HG03064 (cell line): ENCODE results near the gene OR6C68.
"Not testable (repeated sequence)": the region's sequence is repeated elsewhere in the genome, so short reads cannot be mapped to it uniquely, and the experiment has no call there.

Source experiments
- ATAC-seq: cut with Tn5 transposase; IDR thresholded peaks from one replicate; pipeline ENCODE4 v1.9.1; 2021; ENCODE audit warnings: low read depth; ENCODE audit not compliant: unreplicated experiment

The OR6C68 gene

DNA sequence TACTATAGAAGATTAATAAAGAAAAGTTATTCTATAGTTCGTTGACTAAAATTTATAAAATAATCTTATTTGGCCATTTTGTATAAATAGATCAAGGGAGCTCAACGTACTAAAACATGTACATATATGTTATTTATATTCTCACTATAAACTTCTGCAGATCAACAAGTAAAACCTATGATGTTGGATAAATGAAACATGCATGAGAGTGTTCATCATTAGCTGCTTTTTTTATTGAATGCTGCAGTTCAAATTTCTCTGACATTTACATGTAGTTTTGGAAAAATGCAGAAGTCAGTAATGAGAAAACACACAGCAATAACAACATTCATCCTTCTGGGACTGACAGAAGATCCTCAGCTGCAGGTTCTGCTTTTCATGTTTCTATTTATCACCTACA is at the start of gene OR6C68:
Gene OR6C68 (plus strand): TSS at position 301 of the 400 bp plus-strand sequence. CDS start 0 bp downstream, at position 301.
- no peak for ATAC-seq

DNA sequence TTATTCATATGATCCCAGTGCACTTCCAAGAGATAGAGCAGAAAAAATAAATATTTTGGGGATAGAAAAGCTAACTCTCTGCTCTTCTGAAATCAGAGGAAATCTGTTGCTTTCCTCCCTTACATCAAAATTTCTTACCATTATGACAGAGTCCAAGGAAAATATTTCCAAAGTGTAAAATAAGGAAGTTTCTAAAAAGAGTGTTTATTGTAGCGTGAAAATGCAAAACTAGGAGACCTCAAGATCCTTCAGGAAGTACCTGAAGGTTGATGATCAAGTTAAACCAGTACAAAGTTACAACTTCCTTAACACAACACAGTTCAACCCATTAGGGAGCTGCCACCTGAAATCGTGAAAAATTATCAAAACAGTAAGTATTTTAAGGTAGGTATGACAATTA is 48.4 kb upstream of the OR6C68 start, which contains the start of gene OR6C2:
Gene OR6C2 (plus strand): TSS at position 301 of the 400 bp plus-strand sequence. CDS start 8,138 bp downstream, outside the sequence.
- no peak for ATAC-seq

DNA sequence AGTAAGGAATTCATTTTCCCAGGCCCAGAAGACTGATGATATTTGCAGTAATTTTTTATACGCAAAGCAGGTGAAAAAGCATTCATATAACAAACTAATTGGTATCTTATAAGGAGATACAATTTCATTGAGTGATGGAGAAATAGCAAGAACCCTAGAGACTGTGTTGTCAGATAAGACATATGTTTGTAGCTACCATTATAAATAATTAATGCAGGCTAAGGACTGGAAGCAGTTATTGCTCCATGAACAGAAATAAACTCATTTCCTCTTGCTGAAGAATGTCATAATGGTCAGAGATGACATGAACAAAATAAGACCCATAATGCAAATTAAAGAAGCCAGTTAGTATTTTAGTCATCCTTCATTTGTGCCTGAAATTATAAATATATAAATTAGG is 46.8 kb upstream of the OR6C68 start:
- no peak for ATAC-seq

DNA sequence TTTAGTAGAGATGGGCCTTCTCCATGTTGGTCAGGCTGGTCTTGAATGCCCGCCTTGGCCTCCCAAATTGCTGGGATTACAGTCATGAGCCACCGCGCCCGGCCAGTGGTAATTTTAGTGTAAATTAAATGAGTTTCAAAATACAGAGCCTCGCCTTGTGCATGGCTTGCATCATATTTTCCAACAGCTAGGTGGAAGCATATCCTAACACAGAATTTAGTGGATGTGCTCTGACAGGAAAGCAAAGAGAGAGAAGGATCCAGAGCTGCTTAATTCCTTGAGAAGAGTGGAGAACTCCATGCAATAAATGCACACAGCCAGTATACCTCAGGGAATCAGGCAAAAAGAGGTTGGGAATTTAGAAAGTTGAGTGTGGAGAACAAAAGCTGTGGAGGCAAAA is 45.9 kb upstream of the OR6C68 start:
- no peak for ATAC-seq

DNA sequence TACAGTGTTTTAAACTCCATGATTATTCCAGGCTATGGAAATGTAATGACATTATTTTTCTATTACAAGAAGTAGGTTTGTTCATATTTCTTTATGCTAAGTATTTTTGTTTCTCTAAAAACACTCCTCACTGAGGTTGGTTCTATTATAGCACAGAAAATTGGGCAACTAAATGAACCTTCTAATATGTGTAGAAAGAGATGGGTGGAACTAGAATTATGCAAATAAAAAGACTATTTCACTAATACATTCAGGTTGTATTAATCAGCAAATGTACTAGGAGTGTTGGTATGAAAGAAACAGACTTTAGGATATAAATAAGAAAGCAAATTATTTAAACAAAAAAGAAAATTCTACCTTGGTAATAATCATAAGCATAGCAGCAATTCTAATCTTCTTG is 43.4 kb upstream of the OR6C68 start:
- no peak for ATAC-seq

DNA sequence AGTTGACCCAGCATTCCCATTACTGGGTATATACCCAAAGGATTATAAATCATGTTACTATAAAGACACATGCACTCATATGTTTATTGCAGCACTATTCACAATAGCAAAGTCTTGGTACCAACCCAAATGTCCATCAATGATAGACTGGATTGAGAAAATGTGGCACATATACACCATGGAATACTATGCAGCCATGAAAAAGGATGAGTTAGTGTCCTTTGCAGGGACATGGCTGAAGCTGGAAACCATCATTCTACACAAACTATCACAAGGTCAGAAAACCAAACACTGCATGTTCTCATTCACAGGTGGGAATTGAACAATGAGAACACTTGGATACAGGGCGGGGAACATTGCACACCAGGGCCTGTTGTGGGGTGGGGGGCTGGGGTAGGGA is 27.3 kb upstream of the OR6C68 start:
- not testable (repeated sequence) for ATAC-seq

DNA sequence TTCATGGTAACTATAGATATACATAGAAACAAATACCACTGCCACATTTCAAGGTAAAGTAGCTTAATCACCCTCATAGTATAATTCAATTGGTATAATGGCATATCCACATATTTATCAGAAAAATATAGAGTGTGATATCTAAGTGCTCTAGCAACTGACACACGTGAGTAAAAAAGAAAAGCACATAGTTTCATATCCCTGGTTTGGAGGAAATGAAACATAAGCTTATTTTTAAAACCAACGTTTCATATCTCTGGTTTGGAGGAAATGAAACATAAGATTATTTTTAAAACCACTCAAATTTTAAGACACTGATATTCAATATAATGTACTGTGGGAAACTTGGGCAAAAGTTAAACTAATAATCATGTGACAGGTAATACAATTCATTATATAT is 24.3 kb upstream of the OR6C68 start:
- ATAC-seq, result no peak

DNA sequence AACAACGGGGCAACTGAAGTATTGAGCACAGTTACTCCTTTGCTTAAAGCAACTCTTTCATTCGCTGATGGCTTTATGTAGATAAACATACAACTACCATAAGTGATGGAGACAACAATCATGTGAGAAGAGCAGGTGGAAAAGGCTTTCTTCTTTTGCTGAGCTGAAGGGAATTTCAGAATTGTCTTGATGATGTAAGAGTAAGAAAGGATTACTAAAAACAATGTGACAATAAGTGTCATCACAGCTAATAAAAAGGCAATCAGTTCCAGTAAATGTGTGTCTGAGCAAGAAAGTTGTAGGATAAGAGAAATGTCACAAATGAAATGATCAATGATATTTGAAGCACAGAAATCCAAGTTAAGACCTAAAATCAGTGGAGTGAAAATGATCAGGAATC is 22.9 kb upstream of the OR6C68 start:
- no peak for ATAC-seq

DNA sequence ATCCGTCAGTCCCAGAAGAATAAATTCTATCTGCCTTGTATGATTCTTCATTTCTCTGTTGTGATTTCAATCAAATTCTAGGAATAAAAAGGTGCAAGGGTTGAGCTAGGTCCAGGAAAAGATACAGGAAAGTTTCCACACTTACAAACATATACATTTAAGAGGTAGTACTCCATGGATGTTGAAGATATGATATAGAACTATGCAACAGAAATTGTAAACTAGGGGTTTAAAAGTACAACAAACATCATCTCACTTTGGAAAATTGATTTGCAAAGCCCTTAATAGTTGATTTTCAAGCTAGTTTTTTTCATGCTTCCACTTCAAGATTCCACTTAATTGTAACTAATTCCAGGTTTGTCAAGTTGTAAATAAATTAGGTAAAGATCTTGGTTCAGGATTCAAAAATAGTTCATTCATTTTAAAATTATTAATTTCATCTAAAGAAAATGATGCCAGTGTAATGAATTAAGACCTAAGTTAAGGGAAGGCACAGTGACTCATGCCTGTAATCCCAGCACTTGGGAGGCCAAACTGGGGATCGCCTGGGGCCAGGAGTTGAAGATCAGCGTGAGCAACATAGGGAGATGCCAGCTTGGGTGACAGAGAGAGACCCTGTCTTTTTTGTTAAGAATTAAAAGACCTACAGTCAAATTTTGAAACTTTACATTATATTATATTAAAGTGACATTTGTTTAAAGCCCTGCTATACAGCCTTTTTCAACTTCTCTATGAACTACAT is 21.9 kb upstream of the OR6C68 start, which contains the start of gene OR6C70:
Gene OR6C70 (minus strand): TSS at position 51 of the 742 bp plus-strand sequence. CDS start 0 bp downstream, at position 51.
- ATAC-seq, result no peak

DNA sequence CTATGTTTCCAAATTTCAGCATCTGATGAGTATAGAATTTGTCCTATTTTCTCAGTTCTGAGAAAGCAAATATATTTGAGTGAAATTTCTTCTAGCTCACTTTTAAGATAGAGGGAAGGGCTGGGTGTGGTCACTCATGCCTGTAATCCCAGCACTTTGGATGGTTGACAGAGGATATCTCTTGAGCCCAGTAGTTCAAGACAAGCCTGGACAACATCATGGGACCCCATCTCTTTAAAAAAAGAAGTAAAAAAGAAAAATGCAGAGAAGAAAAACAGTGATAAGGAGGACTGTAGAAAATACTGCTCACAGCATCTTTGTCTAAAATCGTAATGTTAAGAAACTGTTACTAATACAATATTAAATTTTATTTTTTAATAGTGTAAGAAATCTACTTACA is 19.9 kb upstream of the OR6C68 start:
- no peak for ATAC-seq

DNA sequence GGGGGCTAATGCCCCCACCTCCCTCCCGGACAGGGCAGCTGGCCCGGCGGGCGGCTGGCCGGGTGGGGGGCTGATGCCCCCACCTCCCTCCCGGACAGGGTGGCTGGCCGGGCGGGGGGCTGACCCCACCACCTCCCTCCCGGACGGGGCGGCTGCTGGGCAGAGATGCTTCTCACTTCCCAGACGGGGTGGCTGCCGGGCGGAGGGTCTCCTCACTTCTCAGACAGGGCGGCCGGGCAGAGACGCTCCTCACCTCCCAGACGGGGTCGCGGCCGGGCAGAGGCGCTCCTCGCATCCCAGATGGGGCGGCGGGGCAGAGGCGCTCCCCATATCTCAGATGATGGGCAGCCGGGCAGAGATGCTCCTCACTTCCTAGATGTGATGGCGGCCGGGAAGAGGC is 13.0 kb upstream of the OR6C68 start:
- not testable (repeated sequence) for ATAC-seq

DNA sequence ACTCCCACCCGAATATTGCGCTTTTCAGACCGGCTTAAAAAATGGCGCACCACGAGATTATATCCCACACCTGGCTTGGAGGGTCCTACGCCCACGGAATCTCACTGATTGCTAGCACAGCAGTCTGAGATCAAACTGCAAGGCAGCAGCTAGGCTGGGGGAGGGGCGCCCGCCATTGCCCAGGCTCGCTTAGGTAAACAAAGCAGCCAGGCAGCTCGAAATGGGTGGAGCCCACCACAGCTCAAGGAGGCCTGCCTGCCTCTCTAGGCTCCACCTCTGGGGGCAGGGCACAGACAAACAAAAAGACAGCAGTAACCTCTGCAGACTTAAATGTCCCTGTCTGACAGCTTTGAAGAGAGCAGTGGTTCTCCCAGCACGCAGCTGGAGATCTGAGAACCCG is 7.9 kb upstream of the OR6C68 start:
- not testable (repeated sequence) for ATAC-seq

DNA sequence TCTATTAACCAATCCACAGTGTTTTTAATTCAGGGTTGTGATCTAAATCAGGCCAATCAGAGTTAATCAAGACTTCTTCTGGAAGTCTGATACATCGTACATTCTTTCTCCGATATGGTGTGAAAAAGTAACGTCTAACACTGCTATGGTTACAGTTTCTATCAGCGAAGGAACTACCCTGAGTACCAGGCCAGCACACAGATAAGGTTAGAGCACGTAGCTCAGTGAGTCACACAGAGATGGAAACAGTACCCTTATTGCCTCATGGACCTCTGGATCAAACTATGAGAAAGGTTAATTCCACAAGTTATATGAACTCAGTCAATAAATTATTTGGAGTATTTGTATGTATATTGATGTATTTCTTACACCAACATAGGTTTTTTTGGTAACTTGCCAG is 3.3 kb downstream of the OR6C68 start:
- ATAC-seq, result no peak

DNA sequence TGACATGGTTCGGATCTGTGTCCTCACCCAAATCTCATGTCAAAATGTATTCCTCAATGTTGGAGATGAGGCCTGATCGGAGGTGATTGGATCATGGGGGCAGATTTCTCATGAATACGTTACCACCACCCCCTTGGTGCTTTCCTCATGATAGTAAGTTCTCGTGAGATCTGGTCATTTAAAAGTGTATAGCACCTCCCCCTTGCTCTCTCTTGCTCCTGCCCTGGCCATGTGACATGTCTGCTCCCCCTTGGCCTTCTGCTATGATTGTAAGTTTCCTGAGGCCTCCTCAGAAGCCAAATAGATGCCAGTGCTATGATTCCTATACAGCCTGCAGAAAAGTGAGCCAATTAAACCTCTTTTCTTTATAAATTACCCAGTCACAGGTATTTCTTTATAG is 7.1 kb downstream of the OR6C68 start:
- no peak for ATAC-seq

DNA sequence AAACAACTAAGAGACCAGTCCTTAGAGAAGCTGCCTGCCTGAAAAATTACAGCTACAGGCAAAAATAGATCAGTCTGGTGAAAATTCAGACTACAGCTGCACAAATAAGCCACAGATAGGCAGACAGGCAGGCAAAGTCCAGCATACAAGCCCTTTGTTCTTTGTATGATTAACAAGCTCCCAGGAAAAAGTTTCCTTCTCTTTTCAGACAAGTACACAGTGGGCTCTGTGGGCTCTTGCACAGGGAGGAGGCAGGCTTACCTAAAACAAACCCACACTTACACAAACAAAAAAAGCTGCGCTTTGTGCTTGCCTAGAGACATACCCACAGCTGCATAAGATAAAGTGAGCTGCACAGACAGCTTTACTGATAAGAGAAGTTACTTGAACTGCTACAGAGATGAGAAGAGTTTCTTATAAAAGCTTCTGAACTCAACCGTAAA is 7.7 kb downstream of the OR6C68 start:
- ATAC-seq, result no peak

DNA sequence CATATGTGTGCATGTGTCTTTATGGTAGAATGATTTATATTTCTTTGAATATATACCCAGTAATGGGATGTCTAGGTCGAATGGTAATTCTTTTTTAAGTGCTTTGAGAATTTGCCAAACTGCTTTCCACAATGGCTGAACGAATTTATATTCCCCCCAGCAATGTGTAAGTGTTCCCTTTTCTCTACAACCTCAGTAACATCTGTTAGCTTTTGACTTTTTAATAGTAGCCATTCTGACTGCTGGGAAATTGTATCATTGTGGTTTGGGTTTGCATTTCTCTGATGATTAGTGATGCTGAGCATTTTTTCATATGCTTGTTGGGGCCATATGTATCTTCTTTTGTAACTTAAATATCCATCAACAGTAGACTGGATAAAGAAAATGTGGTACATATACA is 9.4 kb downstream of the OR6C68 start:
- ATAC-seq, result no peak

DNA sequence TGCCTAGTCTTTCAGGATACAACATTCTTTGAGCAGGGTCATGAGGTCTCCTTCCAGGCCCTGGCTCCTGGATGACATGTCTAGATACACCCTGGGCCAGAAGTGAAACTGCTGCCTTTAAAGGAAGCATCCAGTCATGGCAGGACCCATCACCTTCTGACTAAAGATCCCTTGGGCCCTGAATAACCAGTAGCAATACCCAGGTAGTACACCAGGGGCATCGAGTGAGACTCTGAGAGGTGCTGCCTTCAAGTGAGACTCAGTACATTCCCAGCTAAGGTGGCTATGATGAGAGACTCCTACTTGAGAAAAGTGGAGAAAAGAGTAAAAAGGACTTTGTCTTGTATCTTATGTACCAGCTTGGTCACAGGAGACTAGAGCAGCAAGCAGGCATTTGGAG is 23.5 kb downstream of the OR6C68 start:
- no peak for ATAC-seq

DNA sequence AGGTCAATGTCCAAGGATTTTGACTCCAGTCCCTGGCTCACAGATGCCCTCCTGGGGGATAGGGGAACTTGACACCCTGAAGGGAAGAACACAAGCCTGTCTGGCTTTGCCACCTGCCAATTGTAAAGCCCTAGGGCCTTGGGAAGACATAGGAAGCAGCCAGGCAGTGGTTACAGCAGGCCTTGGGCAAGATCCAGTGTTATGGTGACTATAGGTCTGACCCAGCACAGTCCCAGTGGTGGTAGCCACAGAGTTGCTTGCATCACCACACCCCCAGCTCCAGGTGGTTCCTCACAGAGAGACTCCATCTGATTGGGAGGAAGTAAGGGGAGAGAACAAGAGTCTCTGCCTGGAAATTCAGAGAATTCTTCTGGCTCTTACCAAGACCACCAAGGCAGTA is 24.2 kb downstream of the OR6C68 start:
- ATAC-seq, result no peak
